Mesodermal cell (in vitro differentiated cells): ENCODE data around the gene DDX51.

Source experiments
- H3K27ac ChIP-seq: 2 replicates; pipeline ENCODE4 v1.7.0; 2013; ENCODE audit warnings: mild to moderate bottlenecking, low read depth, low read length, moderate library complexity; ENCODE audit not compliant: severe bottlenecking
- H3K36me3 ChIP-seq: 2 replicates; pipeline ENCODE4 v1.7.1; 2013; ENCODE audit warnings: mild to moderate bottlenecking, low read length, moderate library complexity; ENCODE audit not compliant: control insufficient read depth, insufficient read depth
- H3K4me1 ChIP-seq: one replicate; pipeline ENCODE4 v1.7.1; 2013; ENCODE audit warnings: mild to moderate bottlenecking, low read length; ENCODE audit not compliant: insufficient read depth, control insufficient read depth, poor library complexity, severe bottlenecking
- H3K4me3 ChIP-seq: 2 replicates; pipeline ENCODE4 v1.7.0; 2013; ENCODE audit warnings: low read length, control low read depth, mild to moderate bottlenecking; ENCODE audit not compliant: insufficient read depth, poor library complexity, severe bottlenecking; ENCODE audit errors: extremely low read depth
- H3K9me3 ChIP-seq: 2 replicates; pipeline ENCODE4 v1.7.1; 2013; ENCODE audit warnings: mild to moderate bottlenecking, low read length, moderate library complexity; ENCODE audit not compliant: control insufficient read depth
- WGBS, 2 experiments: methylation state at CpG; one replicate each; pipeline ENCODE4 v1.1.5; 2013; ENCODE audit warnings: missing lambda C conversion rate in 2 of 2; ENCODE audit not compliant: insufficient coverage in 2 of 2; 5-methylcytosine and 5-hydroxymethylcytosine counted together

Gene DDX51

GRCh38 chr12:132186208-132186856, 42.2 kb upstream of the DDX51 start:
- no peak overlapping the region for H3K27ac ChIP-seq
- 66 to 72% methylated on average over 19 to 21 of the region's 24 CpGs for WGBS, 2 experiments
- H3K4me1 ChIP-seq = no peaks in the 10 kb centered on the region
- H3K36me3 ChIP-seq = no peaks in the 10 kb centered on the region
- H3K4me3 ChIP-seq = no peak overlapping the region
- no peaks in the 10 kb centered on the region for H3K9me3 ChIP-seq

- Histone ChIP-seq H3K27ac (no peak overlapping the region), H3K4me1 (no peaks in the 10 kb centered on the region), H3K36me3 (no peaks in the 10 kb centered on the region), H3K4me3 (no peak overlapping the region), H3K9me3 (peaks cover 5% of the 10 kb centered on the region)
- 57 to 62% methylated on average over 16 of the region's 16 CpGs for WGBS, 2 experiments
These were observed 41.6 kb upstream of the DDX51 start for GRCh38 chr12:132185705-132186104.

GRCh38 chr12:132182711-132183365, 38.7 kb upstream of the DDX51 start:
- WGBS, 2 experiments = 63 to 73% methylated on average over 8 of the region's 10 CpGs
- Histone ChIP-seq H3K36me3 (no peaks in the 10 kb centered on the region), H3K27ac (no peak overlapping the region), H3K4me3 (no peak overlapping the region), H3K9me3 (peaks cover 5% of the 10 kb centered on the region), H3K4me1 (no peaks in the 10 kb centered on the region)

GRCh38 chr12:132182206-132182710, 38.1 kb upstream of the DDX51 start:
- 89 to 91% methylated on average over 17 to 21 of the region's 21 CpGs for WGBS, 2 experiments
- peaks cover 5% of the 10 kb centered on the region for H3K9me3 ChIP-seq
- H3K27ac ChIP-seq = no peak overlapping the region
- H3K36me3 ChIP-seq = no peaks in the 10 kb centered on the region
- H3K4me3 ChIP-seq = no peak overlapping the region
- no peaks in the 10 kb centered on the region for H3K4me1 ChIP-seq

GRCh38 chr12:132181570-132182200, 37.6 kb upstream of the DDX51 start:
- no peak overlapping the region for H3K4me3 ChIP-seq
- WGBS, 2 experiments = 88 to 91% methylated on average over 17 to 18 of the region's 33 CpGs

GRCh38 chr12:132180648-132181546, 36.8 kb upstream of the DDX51 start:
- Histone ChIP-seq H3K4me3 (no peak overlapping the region), H3K27ac (no peak overlapping the region), H3K4me1 (no peaks in the 10 kb centered on the region), H3K9me3 (peaks cover 5% of the 10 kb centered on the region), H3K36me3 (no peaks in the 10 kb centered on the region)
- WGBS, 2 experiments = 80 to 82% methylated on average over 24 to 30 of the region's 30 CpGs

More at GRCh38 chr12:132181570-132182200, 37.6 kb upstream of the DDX51 start:
- H3K4me1 ChIP-seq = no peaks in the 10 kb centered on the region
- H3K36me3 ChIP-seq = no peaks in the 10 kb centered on the region
- H3K27ac ChIP-seq = no peak overlapping the region
- H3K9me3 ChIP-seq = peaks cover 5% of the 10 kb centered on the region

- no peaks in the 10 kb centered on the region for H3K4me1 ChIP-seq
- WGBS, 2 experiments = 80 to 82% methylated on average over 18 to 19 of the region's 19 CpGs
These were observed 35.6 kb upstream of the DDX51 start for GRCh38 chr12:132179431-132180362.

GRCh38 chr12:132178801-132179401, 34.8 kb upstream of the DDX51 start:
- Histone ChIP-seq H3K36me3 (no peaks in the 10 kb centered on the region), H3K9me3 (peaks cover 5% of the 10 kb centered on the region), H3K4me1 (no peaks in the 10 kb centered on the region), H3K27ac (no peak overlapping the region), H3K4me3 (no peak overlapping the region)
- 73 to 75% methylated on average over 35 to 39 of the region's 39 CpGs for WGBS, 2 experiments

More at GRCh38 chr12:132179431-132180362, 35.6 kb upstream of the DDX51 start:
- Histone ChIP-seq H3K9me3 (peaks cover 5% of the 10 kb centered on the region), H3K36me3 (no peaks in the 10 kb centered on the region), H3K4me3 (no peak overlapping the region), H3K27ac (no peak overlapping the region)

- Histone ChIP-seq H3K9me3 (peaks cover 5% of the 10 kb centered on the region), H3K27ac (no peak overlapping the region), H3K36me3 (no peaks in the 10 kb centered on the region), H3K4me3 (no peak overlapping the region), H3K4me1 (no peaks in the 10 kb centered on the region)
- WGBS, 2 experiments = 46 to 70% methylated on average over 6 to 8 of the region's 8 CpGs
These were observed 34.2 kb upstream of the DDX51 start for GRCh38 chr12:132178316-132178715.
